OCI-LY7 (cell line): ENCODE data around the gene SLC2A3. TPM values are rescaled to one million over a fixed set of nuclear protein-coding genes. Genes with fewer than 3 reads are reported as not detected.
A peak's percentile ranks its signal among the peaks of the same experiment; 100 is the strongest.
"Not testable (repeated sequence)": the region's sequence is repeated elsewhere in the genome, so short reads cannot be mapped to it uniquely, and the experiment has no call there.

Experiments
- BruUV-seq: library from RNA; stranded (reverse); fragments of 400-500 nt; replicated peaks from 2 replicates; lab custom pipeline; 2021; lab: Mats Ljungman, UMichigan
- CTCF ChIA-PET: fragments of 300-600 bp; sonication (Branson Sonifier 250); formaldehyde crosslinking; loops from one replicate; lab custom pipeline; 2022; ENCODE audit warnings: antibody characterized with exemption; ENCODE audit not compliant: unreplicated experiment; lab: Charles Lee
- POLR2A ChIA-PET: fragments of 300-600 bp; sonication (Branson Sonifier 250); formaldehyde crosslinking; loops from one replicate; lab custom pipeline; 2022; ENCODE audit warnings: antibody characterized with exemption; lab: Charles Lee
- DNase-seq: peaks from one replicate; pipeline ENCODE4 v3.0.0-alpha.2; 2015; ENCODE audit warnings: low spot score
- H2AFZ ChIP-seq: fragments of 200-600 bp; sonication (generic), shearing (Covaris generic); 2 replicates; pipeline ENCODE4 v1.6.1; 2014; ENCODE audit warnings: mild to moderate bottlenecking, antibody characterized with exemption, low read length, moderate library complexity
- H3K27ac ChIP-seq: fragments of 200-600 bp; sonication (generic); 2 replicates; pipeline ENCODE4 v1.5.1; 2014; ENCODE audit warnings: mixed run types, low read depth, mild to moderate bottlenecking, moderate library complexity, low read length, inconsistent platforms; ENCODE audit not compliant: poor library complexity, severe bottlenecking
- H3K36me3 ChIP-seq: fragments of 200-600 bp; sonication (generic); 2 replicates; pipeline ENCODE4 v1.6.1; 2014; ENCODE audit warnings: mild to moderate bottlenecking, antibody characterized with exemption, low read length, moderate library complexity, mixed read lengths; ENCODE audit not compliant: insufficient read depth
- H3K4me1 ChIP-seq: fragments of 200-600 bp; sonication (generic); 2 replicates; pipeline ENCODE4 v1.5.1; 2014; ENCODE audit warnings: mild to moderate bottlenecking, low read length; ENCODE audit not compliant: insufficient read depth, poor library complexity, severe bottlenecking
- H3K4me2 ChIP-seq: fragments of 200-600 bp; sonication (generic); 2 replicates; pipeline ENCODE4 v1.6.1; 2014; ENCODE audit warnings: mild to moderate bottlenecking, low read length
- H3K4me3 ChIP-seq: fragments of 200-600 bp; sonication (generic); 2 replicates; pipeline ENCODE4 v1.5.1; 2014; ENCODE audit warnings: mild to moderate bottlenecking, low read depth, low read length; ENCODE audit not compliant: poor library complexity, severe bottlenecking
- H3K79me2 ChIP-seq: fragments of 200-600 bp; sonication (generic); 2 replicates; pipeline ENCODE4 v1.6.1; 2016; ENCODE audit warnings: low read depth, mild to moderate bottlenecking, low read length, moderate library complexity, mixed read lengths; ENCODE audit not compliant: insufficient read depth
- H3K9me2 ChIP-seq: fragments of 200-600 bp; sonication (generic); 2 replicates; pipeline ENCODE4 v1.6.1; 2016; ENCODE audit warnings: mild to moderate bottlenecking, low read length, mixed read lengths; ENCODE audit not compliant: insufficient read depth
- H3K9me3 ChIP-seq: fragments of 200-600 bp; sonication (generic); 2 replicates; pipeline ENCODE4 v1.6.1; 2014; ENCODE audit warnings: mild to moderate bottlenecking, mixed run types, low read length, mixed read lengths
- H4K20me1 ChIP-seq: fragments of 200-600 bp; sonication (generic); 2 replicates; pipeline ENCODE4 v1.6.1; 2014; ENCODE audit warnings: mild to moderate bottlenecking, antibody characterized with exemption, low read length, moderate library complexity, mixed read lengths; ENCODE audit not compliant: insufficient read depth
- EZH2phosphoT487 ChIP-seq: fragments of 200-600 bp; sonication (generic); IDR thresholded peaks from 2 replicates; pipeline ENCODE4 v1.6.1; 2018; ENCODE audit warnings: low read depth, borderline replicate concordance, mild to moderate bottlenecking, mixed run types, antibody characterized with exemption, low read length, moderate library complexity, mixed read lengths
- intact Hi-C: fragments of 100-400 bp; cut with micrococcal nuclease; formaldehyde crosslinking; loops from one replicate; pipeline ENCODE4 v1.10.0; 2022; ENCODE audit not compliant: unreplicated experiment
- total RNA-seq, 2 experiments: library from RNA; depleted of rRNA in 1 of 2; stranded (reverse); fragments of >200 nt in 1 of 2; shearing (Covaris generic) in 1 of 2; gene quantifications; 2 replicates each; pipeline ENCODE4 v1.2.3, GENCODE V29; 2014 to 2022
- TF ChIP-seq, protein P1 (sequence below): fragments of 200-600 bp; sonication (generic); conservative IDR thresholded peaks from 2 replicates; pipeline ENCODE4 v1.5.1; 2014; ENCODE audit warnings: mild to moderate bottlenecking, antibody characterized with exemption, low read length, moderate library complexity, mixed read lengths

SLC2A3 gene
- total RNA-seq, 2 experiments from 2014 or later = 3.9 to 17.9 TPM

DNA sequence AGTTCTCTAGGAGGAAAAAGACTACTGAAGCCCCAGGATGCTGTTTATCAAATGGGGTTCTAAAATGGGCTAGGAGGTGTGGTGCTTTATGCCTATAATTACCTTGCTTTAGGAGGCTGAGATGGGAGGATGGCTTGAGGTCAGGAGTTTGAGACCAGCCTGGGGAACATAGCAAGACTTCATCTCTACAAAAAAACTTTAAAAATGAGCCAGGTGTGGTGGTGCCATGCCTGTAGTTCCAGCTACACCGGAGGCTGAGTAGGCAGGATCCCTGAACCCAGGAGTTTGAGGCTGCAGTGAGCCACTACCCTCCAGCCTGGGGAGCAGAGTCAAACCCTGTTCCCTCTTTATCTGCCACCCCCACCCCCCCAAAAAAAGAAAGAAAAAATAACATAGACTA lies 23.3 kb upstream of the SLC2A3 start:
- Histone ChIP-seq H3K36me3 (no peaks in the 10 kb centered on the region), H3K4me3 (peak overlapping the region; percentile 71), H3K4me2 (peak overlapping the region; percentile 70), H3K27ac (peak overlapping the region; percentile 26), H3K9me2 (no peaks in the 10 kb centered on the region), H3K4me1 (peaks cover 31% of the 10 kb centered on the region), H4K20me1 (no peaks in the 10 kb centered on the region), H2AFZ (peak overlapping the region; percentile 92), H3K79me2 (no peaks in the 10 kb centered on the region; the same call in 1 of the 2 replicates), H3K9me3 (no peaks in the 10 kb centered on the region)
- ChIA-PET CTCF (interaction anchor here (2.8 kb wide), 2 partner anchors 22 to 26 kb away, joined by 15 to 17 read pairs; partner anchors contain the start of gene SLC2A3), POLR2A (interaction anchor here (0.6 to 6.5 kb wide), 5 partner anchors 9 to 287 kb away, joined by 3 to 109 read pairs (median 5); partner anchors contain the start of gene SLC2A3)
- no peak for DNase-seq
- no TSS peak for BruUV-seq
- intact Hi-C loops = no loop called here
- TF ChIP-seq EZH2phosphoT487 = no peak
- TF ChIP-seq, protein P1, sequence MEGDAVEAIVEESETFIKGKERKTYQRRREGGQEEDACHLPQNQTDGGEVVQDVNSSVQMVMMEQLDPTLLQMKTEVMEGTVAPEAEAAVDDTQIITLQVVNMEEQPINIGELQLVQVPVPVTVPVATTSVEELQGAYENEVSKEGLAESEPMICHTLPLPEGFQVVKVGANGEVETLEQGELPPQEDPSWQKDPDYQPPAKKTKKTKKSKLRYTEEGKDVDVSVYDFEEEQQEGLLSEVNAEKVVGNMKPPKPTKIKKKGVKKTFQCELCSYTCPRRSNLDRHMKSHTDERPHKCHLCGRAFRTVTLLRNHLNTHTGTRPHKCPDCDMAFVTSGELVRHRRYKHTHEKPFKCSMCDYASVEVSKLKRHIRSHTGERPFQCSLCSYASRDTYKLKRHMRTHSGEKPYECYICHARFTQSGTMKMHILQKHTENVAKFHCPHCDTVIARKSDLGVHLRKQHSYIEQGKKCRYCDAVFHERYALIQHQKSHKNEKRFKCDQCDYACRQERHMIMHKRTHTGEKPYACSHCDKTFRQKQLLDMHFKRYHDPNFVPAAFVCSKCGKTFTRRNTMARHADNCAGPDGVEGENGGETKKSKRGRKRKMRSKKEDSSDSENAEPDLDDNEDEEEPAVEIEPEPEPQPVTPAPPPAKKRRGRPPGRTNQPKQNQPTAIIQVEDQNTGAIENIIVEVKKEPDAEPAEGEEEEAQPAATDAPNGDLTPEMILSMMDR = no peak

DNA sequence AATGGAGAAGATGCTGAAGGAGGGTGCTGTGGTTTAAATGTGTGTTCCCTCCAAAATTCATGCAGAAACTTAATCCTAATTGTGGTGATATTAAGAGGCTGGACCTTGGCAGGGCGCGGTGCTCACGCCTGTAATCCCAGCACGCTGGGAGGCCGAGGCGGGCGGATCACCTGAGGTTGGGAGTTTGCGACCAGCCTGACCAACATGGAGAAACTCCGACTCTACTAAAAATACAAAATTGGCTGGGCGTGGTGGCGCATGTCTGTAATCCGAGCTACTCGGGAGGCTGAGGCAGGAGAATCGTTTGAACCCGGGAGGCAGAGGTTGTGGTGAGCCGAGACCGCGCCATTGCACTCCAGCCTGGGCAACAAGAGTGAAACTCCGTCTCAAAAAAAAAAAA lies 18.9 kb upstream of the SLC2A3 start:
- H3K4me1 ChIP-seq = peaks cover 12% of the 10 kb centered on the region
- POLR2A ChIA-PET = interaction anchor here (0.7 kb wide), 1 partner anchor 112 kb away, joined by 4 read pairs; no protein-coding TSS in a partner anchor
- H3K36me3 ChIP-seq, CTCF ChIA-PET, intact Hi-C loops, BruUV-seq, H3K4me3 ChIP-seq, H3K4me2 ChIP-seq, H3K9me3 ChIP-seq, H3K27ac ChIP-seq, H2AFZ ChIP-seq, H3K79me2 ChIP-seq, H4K20me1 ChIP-seq, DNase-seq, H3K9me2 ChIP-seq: not testable (repeated sequence)

DNA sequence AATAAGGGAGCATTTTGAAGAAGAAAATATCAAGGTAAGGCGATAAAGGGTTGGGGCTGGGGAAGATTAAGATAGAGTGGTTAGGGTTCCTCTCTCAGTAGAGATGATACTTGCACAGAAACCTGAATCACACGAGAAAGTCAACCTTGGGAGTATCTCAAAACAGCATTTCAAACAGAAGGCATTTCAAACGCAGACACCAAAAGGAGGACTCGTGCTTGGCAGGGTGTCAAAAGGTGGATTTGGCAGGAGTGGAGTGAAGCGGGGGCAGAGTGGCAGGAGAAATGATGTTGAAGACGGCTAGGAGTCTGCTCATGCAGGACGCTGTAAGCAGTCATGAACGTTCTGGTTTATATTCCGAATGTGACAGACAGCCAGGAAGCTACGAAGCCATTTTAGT lies 18.4 kb upstream of the SLC2A3 start:
- H3K27ac ChIP-seq, H3K9me3 ChIP-seq, H3K36me3 ChIP-seq, H3K79me2 ChIP-seq, H2AFZ ChIP-seq, H4K20me1 ChIP-seq, intact Hi-C loops, H3K4me2 ChIP-seq, H3K9me2 ChIP-seq, BruUV-seq, H3K4me3 ChIP-seq, H3K4me1 ChIP-seq, CTCF ChIA-PET, DNase-seq: not testable (repeated sequence)
- POLR2A ChIA-PET = interaction anchor here (0.7 kb wide), 1 partner anchor 112 kb away, joined by 4 read pairs; no protein-coding TSS in a partner anchor

DNA sequence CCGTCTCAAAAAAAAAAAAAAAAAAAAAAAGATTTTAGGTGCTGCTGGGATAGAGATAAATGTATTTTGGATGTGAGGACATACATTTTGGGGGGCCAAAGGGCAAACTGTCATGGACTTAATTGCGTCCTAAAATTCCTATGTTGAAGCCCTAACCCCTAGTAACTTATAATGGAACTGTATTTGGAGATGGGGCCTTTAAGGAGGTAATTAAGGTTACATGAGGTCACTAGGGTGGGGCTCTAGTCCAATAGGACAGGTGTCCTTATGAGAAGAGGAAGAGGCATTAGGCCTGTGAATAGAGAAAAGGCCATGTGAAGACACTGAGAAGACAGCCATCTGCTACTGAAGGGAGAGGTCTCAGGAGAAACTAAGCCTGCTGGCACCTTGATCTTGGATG lies 17.9 kb upstream of the SLC2A3 start:
- H3K9me3 ChIP-seq, H3K4me2 ChIP-seq, BruUV-seq, DNase-seq, H3K4me1 ChIP-seq, CTCF ChIA-PET, H3K9me2 ChIP-seq, H3K27ac ChIP-seq, POLR2A ChIA-PET, H2AFZ ChIP-seq, intact Hi-C loops, H3K4me3 ChIP-seq, H3K79me2 ChIP-seq, H3K36me3 ChIP-seq, H4K20me1 ChIP-seq: not testable (repeated sequence)
